Cardiac fibroblast (primary cell): ENCODE data around the gene MCF2L.

Experiments used
- DNase-seq, 2 donors: peaks; one replicate each; pipeline versions ENCODE4 v3.0.0 to v3.0.0-alpha.2; 2010; ENCODE audit warnings: low read depth in 2 of 2
- H3K4me3 ChIP-seq, 2 donors: replicated peaks in 1 of 2; 1 replicate in 1 of 2; 2 replicates in 1 of 2; pipeline ENCODE4 v1.5.1; 2011; ENCODE audit warnings: low read depth in 2 of 2, low read length in 2 of 2, mild to moderate bottlenecking in 2 of 2, moderate library complexity in 1 of 2
- CTCF ChIP-seq: IDR thresholded peaks from one replicate; pipeline ENCODE4 v1.5.1; 2011; ENCODE audit warnings: low read depth, mild to moderate bottlenecking, low read length, inconsistent platforms

The MCF2L gene

DNA sequence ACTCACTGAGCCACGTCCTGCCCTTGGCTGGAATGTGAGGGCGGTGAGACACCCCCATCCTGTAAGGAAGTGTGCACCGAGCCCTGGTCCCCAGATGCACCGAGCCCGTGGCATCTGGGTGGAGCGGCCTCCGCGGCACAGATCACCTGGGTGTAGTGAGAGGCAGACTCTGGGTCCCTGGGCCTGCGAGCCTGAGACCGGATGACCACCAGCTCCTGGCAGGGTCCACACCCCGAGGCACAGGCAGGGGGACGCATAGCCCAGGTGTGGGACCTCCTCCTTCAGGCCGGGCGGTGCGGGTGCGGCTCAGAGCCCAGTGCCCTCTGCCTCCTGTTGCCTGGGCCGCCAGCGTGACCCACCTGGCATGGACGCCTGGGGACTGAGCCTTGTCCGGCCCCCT is 12.4 kb downstream of the MCF2L start:
- H3K4me3 ChIP-seq, result no peak overlapping the region
- DNase-seq, result no peak
- no peak for TF ChIP-seq CTCF

- no peak for TF ChIP-seq CTCF
- H3K4me3 ChIP-seq, result no peak overlapping the region
- no peak for DNase-seq
Observed at GRCh38 chr13:112982281-112983041, 13.4 kb downstream of the MCF2L start.

DNA sequence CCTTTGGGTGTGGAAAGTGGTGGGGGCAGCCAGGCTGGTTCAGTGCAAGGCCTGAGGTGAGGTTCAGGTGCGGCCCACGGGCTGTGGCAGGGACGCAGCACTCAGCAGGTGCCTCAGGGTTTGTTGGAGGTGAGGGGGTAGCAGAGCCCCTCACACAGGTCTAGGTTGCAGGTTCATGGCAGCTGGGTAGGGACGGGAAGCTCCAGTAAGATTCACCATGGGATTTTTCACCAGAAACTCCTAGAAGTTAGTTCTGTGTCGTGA is 14.0 kb downstream of the MCF2L start:
- no peak overlapping the region for H3K4me3 ChIP-seq
- DNase-seq, result no peak
- TF ChIP-seq CTCF, result no peak

GRCh38 chr13:112983428-112984196 is 14.6 kb downstream of the MCF2L start:
- no peak overlapping the region for H3K4me3 ChIP-seq
- TF ChIP-seq CTCF, result no peak
- no peak for DNase-seq

GRCh38 chr13:112984501-112984900 is 15.5 kb downstream of the MCF2L start:
- no peak overlapping the region for H3K4me3 ChIP-seq
- TF ChIP-seq CTCF, result no peak
- no peak for DNase-seq

DNA sequence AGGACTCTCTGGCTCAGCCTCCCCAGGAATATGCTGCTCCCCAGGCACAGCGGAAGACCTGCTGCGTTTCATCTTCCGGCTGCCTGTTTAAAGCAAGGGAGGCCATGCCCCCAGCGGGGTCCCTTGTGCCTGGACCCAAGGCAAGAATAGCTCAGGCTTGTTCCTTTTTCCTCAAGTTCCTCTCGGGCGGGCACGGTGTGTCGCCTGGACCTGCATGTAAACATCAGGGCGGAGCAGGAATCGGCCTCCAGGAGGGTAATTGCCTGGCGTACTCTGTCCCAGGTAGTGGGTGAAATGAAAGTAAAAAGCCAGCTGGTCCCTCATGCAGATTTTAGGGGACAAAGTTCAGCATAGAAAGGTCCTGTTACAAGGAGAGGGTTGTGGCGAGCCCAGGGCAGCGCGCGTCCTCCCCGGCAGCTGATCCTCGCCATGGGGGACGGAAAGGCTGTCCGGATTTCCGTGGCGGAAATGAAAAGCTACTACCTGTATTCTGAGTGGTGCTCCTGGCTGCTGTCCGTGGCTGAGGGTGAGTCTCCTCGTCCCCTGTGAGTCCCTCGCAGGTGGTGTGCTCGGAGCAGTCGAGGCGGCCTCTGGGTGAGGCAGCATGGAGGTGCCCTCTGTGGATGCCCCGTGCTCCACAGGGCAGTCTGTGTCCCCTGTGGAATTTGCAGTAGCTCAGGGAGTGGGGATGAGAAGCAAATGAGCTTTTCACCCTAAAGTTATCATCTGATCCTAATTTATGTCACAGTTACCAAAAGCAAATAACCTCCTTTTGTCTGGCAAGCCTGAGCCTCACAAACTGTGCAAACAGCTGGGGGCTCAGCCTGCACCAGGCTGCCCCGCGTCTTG is 16.2 kb downstream of the MCF2L start:
- DNase-seq, result no peak
- H3K4me3 ChIP-seq, result no peak overlapping the region
- TF ChIP-seq CTCF, result no peak
